Upper lobe of left lung (tissue), 4 donors: ENCODE measurements around the gene SHISA5.

Experiments used
- POLR2AphosphoS5 ChIP-seq, 2 donors: sonication (generic); formaldehyde crosslinking; IDR thresholded peaks; one replicate each; pipeline ENCODE4 v1.5.1; 2017; ENCODE audit warnings: antibody characterized with exemption in 2 of 2
- TF ChIP-seq, protein P1 (sequence below), 6 experiments: fragments of 450-650 bp in 4 of 6; fragments of 200-600 bp in 2 of 6; sonication (generic) in 2 of 6; IDR thresholded peaks; one replicate each; pipeline ENCODE4 v1.5.1; 2016 to 2019; ENCODE audit warnings: antibody characterized with exemption in 6 of 6

GRCh38 chr3:48492461-48493202, 11.3 kb downstream of the SHISA5 start:
- TF ChIP-seq, protein P1, sequence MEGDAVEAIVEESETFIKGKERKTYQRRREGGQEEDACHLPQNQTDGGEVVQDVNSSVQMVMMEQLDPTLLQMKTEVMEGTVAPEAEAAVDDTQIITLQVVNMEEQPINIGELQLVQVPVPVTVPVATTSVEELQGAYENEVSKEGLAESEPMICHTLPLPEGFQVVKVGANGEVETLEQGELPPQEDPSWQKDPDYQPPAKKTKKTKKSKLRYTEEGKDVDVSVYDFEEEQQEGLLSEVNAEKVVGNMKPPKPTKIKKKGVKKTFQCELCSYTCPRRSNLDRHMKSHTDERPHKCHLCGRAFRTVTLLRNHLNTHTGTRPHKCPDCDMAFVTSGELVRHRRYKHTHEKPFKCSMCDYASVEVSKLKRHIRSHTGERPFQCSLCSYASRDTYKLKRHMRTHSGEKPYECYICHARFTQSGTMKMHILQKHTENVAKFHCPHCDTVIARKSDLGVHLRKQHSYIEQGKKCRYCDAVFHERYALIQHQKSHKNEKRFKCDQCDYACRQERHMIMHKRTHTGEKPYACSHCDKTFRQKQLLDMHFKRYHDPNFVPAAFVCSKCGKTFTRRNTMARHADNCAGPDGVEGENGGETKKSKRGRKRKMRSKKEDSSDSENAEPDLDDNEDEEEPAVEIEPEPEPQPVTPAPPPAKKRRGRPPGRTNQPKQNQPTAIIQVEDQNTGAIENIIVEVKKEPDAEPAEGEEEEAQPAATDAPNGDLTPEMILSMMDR (IDR thresholded peaks at IDR 0.05): no peak
- no peak for TF ChIP-seq POLR2AphosphoS5 (IDR thresholded peaks at IDR 0.05)
